HG02884 (cell line): ENCODE results near the gene TMEM50B.
"Not testable (repeated sequence)": the region's sequence is repeated elsewhere in the genome, so short reads cannot be mapped to it uniquely, and the experiment has no call there.

ENCODE experiments used
- ATAC-seq: cut with Tn5 transposase; IDR thresholded peaks from one replicate; pipeline ENCODE4 v1.9.1; 2021; ENCODE audit warnings: mild to moderate bottlenecking, moderate library complexity; ENCODE audit not compliant: unreplicated experiment

TMEM50B gene

GRCh38 chr21:33478935-33479678, 667 bp downstream of the TMEM50B start:
- ATAC-seq, result peak; percentile 11

GRCh38 chr21:33478182-33478581, 1.6 kb downstream of the TMEM50B start:
- no peak for ATAC-seq

GRCh38 chr21:33477066-33477465, 2.7 kb downstream of the TMEM50B start:
- no peak for ATAC-seq

- no peak for ATAC-seq
Measured at GRCh38 chr21:33473344-33473743, 6.4 kb downstream of the TMEM50B start.

GRCh38 chr21:33470701-33471100, 9.1 kb downstream of the TMEM50B start:
- ATAC-seq, result no peak

GRCh38 chr21:33469183-33469582, 10.6 kb downstream of the TMEM50B start:
- ATAC-seq, result not testable (repeated sequence)

- no peak for ATAC-seq
Measured at GRCh38 chr21:33461538-33462250, 18.1 kb downstream of the TMEM50B start.

- no peak for ATAC-seq
Measured at GRCh38 chr21:33458861-33459260, 20.9 kb downstream of the TMEM50B start.

- no peak for ATAC-seq
Measured at GRCh38 chr21:33455686-33456446, 23.9 kb downstream of the TMEM50B start.

GRCh38 chr21:33452362-33452761, 27.4 kb downstream of the TMEM50B start:
- ATAC-seq, result no peak

GRCh38 chr21:33451634-33452071, 28.1 kb downstream of the TMEM50B start:
- ATAC-seq, result no peak

GRCh38 chr21:33449616-33450015, 30.2 kb downstream of the TMEM50B start:
- no peak for ATAC-seq

GRCh38 chr21:33446620-33447019, 33.2 kb downstream of the TMEM50B start:
- ATAC-seq, result not testable (repeated sequence)

GRCh38 chr21:33444499-33444898, 35.3 kb downstream of the TMEM50B start:
- ATAC-seq, result no peak

- ATAC-seq, result no peak
Measured at GRCh38 chr21:33443194-33443593, 36.6 kb downstream of the TMEM50B start.

- peak; percentile 68 for ATAC-seq
Measured at GRCh38 chr21:33441489-33442477, 38.0 kb downstream of the TMEM50B start.

- no peak for ATAC-seq
Measured at GRCh38 chr21:33437140-33437539, 42.6 kb downstream of the TMEM50B start.

- ATAC-seq, result peak; percentile 84
Measured at GRCh38 chr21:33434770-33435360, 44.9 kb downstream of the TMEM50B start.

- ATAC-seq, result no peak
Measured at GRCh38 chr21:33433425-33434114, 46.2 kb downstream of the TMEM50B start.
